Colonic mucosa (tissue), 4 donors: ENCODE measurements around the gene PMPCA. TPM values are rescaled to one million over a fixed set of nuclear protein-coding genes. Genes with fewer than 3 reads are reported as not detected.

Source experiments
- DNase-seq: peaks from one replicate; pipeline ENCODE4 v3.0.0-alpha.2; 2020
- H3K27ac ChIP-seq: fragments of 200-600 bp; one replicate; pipeline ENCODE4 v1.8.0; 2021
- H3K27me3 ChIP-seq: fragments of 200-600 bp; one replicate; pipeline ENCODE4 v1.8.0; 2021
- H3K36me3 ChIP-seq: fragments of 200-600 bp; one replicate; pipeline ENCODE4 v1.8.0; 2021
- H3K4me1 ChIP-seq: fragments of 200-600 bp; one replicate; pipeline ENCODE4 v1.8.0; 2021; ENCODE audit warnings: mild to moderate bottlenecking
- H3K4me3 ChIP-seq: fragments of 200-600 bp; one replicate; pipeline ENCODE4 v1.8.0; 2021
- H3K9ac ChIP-seq, 2 donors: one replicate each; pipeline ENCODE4 v1.7.0; 2013; ENCODE audit warnings: control low read depth in 2 of 2, low read depth in 2 of 2, low read length in 2 of 2
- H3K9me3 ChIP-seq: fragments of 200-600 bp; one replicate; pipeline ENCODE4 v1.8.0; 2021
- CTCF ChIP-seq: fragments of 200-600 bp; IDR thresholded peaks from one replicate; pipeline ENCODE4 v1.8.0; 2022; ENCODE audit warnings: antibody characterized with exemption, mild to moderate bottlenecking
- intact Hi-C: fragments of 100-400 bp; cut with DNase I; formaldehyde crosslinking; loops from one replicate; pipeline ENCODE4 v1.14.1; 2022
- total RNA-seq, 2 donors: library from RNA; stranded (reverse); fragmentation: NEBNext Ultra II Directional in 1 of 2; extraction: Animal tissue kit (Norgen Biotek cat#: 25700) in 1 of 2; gene quantifications; one replicate each; pipeline ENCODE4 v1.2.1, GENCODE V29; 2021
- donor health status: healthy.
- donor health status: DM: no; HTN: no; CAD: no.
- donor health status: DM: no; HTN: no; CAD: no.

PMPCA gene
- total RNA-seq, 2 donors from 2014 or later = 56.1 to 60.9 TPM

- Histone ChIP-seq H3K4me3 (no peak overlapping the region), H3K9me3 (no peaks in the 10 kb centered on the region), H3K27ac (no peak overlapping the region), H3K27me3 (no peaks in the 10 kb centered on the region), H3K9ac (no peak overlapping the region), H3K36me3 (no peaks in the 10 kb centered on the region), H3K4me1 (no peaks in the 10 kb centered on the region)
- TF ChIP-seq CTCF = no peak
- no peak for DNase-seq
- intact Hi-C loops = no loop called here
These were observed 34.0 kb upstream of the PMPCA start for GRCh38 chr9:136376457-136376856.

GRCh38 chr9:136377341-136378169 is 32.9 kb upstream of the PMPCA start:
- no peak overlapping the region for H3K9ac ChIP-seq
- H3K4me3 ChIP-seq = no peak overlapping the region
- no peaks in the 10 kb centered on the region for H3K9me3 ChIP-seq
- H3K27ac ChIP-seq = no peak overlapping the region
- no peaks in the 10 kb centered on the region for H3K4me1 ChIP-seq
- intact Hi-C loops = no loop called here
- no peak for TF ChIP-seq CTCF
- no peak for DNase-seq
- no peaks in the 10 kb centered on the region for H3K36me3 ChIP-seq
- no peaks in the 10 kb centered on the region for H3K27me3 ChIP-seq

GRCh38 chr9:136378170-136379002 is 32.1 kb upstream of the PMPCA start:
- no peak for TF ChIP-seq CTCF
- no peak overlapping the region for H3K4me3 ChIP-seq
- DNase-seq = no peak
- no peaks in the 10 kb centered on the region for H3K27me3 ChIP-seq
- no peak overlapping the region for H3K27ac ChIP-seq
- H3K4me1 ChIP-seq = no peaks in the 10 kb centered on the region
- H3K9ac ChIP-seq = no peak overlapping the region
- H3K9me3 ChIP-seq = no peaks in the 10 kb centered on the region
- intact Hi-C loops = no loop called here
- no peaks in the 10 kb centered on the region for H3K36me3 ChIP-seq

- H3K36me3 ChIP-seq = no peaks in the 10 kb centered on the region
- no peaks in the 10 kb centered on the region for H3K4me1 ChIP-seq
- intact Hi-C loops = no loop called here
- no peak overlapping the region for H3K9ac ChIP-seq
- DNase-seq = no peak
- no peak for TF ChIP-seq CTCF
- no peak overlapping the region for H3K27ac ChIP-seq
- H3K27me3 ChIP-seq = no peaks in the 10 kb centered on the region
- no peaks in the 10 kb centered on the region for H3K9me3 ChIP-seq
- no peak overlapping the region for H3K4me3 ChIP-seq
These were observed 31.5 kb upstream of the PMPCA start for GRCh38 chr9:136379003-136379287.

- Histone ChIP-seq H3K9me3 (no peaks in the 10 kb centered on the region), H3K4me1 (no peaks in the 10 kb centered on the region), H3K27me3 (no peaks in the 10 kb centered on the region), H3K27ac (no peak overlapping the region), H3K36me3 (no peaks in the 10 kb centered on the region), H3K9ac (no peak overlapping the region), H3K4me3 (no peak overlapping the region)
- no peak for TF ChIP-seq CTCF
- intact Hi-C loops = no loop called here
- DNase-seq = no peak
These were observed 31.1 kb upstream of the PMPCA start for GRCh38 chr9:136379401-136379800.
